Spleen (tissue), 11 donors: ENCODE data around the gene ECD. TPM values are rescaled to one million over a fixed set of nuclear protein-coding genes. Genes with fewer than 3 reads are reported as not detected.

Experiments used
- DNase-seq: peaks from one replicate; pipeline ENCODE4 v3.0.0-alpha.2; 2020
- H3K27ac ChIP-seq, 8 donors: fragments of 200-600 bp; sonication (generic) in 7 of 8; 1 replicate in 4 of 8; 2 replicates in 4 of 8; pipeline versions ENCODE4 v1.5.0 to v1.8.0; 2016 to 2021; ENCODE audit warnings: inconsistent platforms in 4 of 8, mild to moderate bottlenecking in 4 of 8, moderate library complexity in 1 of 8
- H3K27me3 ChIP-seq, 7 donors: fragments of 200-600 bp; sonication (generic) in 6 of 7; replicated peaks in 1 of 7; 1 replicate in 4 of 7; 2 replicates in 3 of 7; pipeline versions ENCODE4 v1.5.0 to v1.8.0; 2016 to 2021; ENCODE audit warnings: inconsistent platforms in 3 of 7, mild to moderate bottlenecking in 1 of 7
- H3K36me3 ChIP-seq, 6 donors: fragments of 200-600 bp; sonication (generic) in 5 of 6; 1 replicate in 4 of 6; 2 replicates in 2 of 6; pipeline versions ENCODE4 v1.5.0 to v1.8.0; 2016 to 2021; ENCODE audit warnings: inconsistent platforms in 2 of 6
- H3K4me1 ChIP-seq, 6 donors: fragments of 200-600 bp; sonication (generic) in 5 of 6; 1 replicate in 3 of 6; 2 replicates in 3 of 6; pipeline versions ENCODE4 v1.5.0 to v1.8.0; 2016 to 2021; ENCODE audit warnings: inconsistent platforms in 3 of 6
- H3K4me3 ChIP-seq, 8 donors: fragments of 200-600 bp; sonication (generic) in 7 of 8; 1 replicate in 4 of 8; 2 replicates in 4 of 8; pipeline versions ENCODE4 v1.5.0 to v1.8.0; 2016 to 2021; ENCODE audit warnings: inconsistent platforms in 4 of 8, mild to moderate bottlenecking in 4 of 8, moderate library complexity in 2 of 8
- H3K9me3 ChIP-seq, 8 donors: fragments of 200-600 bp; sonication (generic) in 7 of 8; 1 replicate in 4 of 8; 2 replicates in 4 of 8; pipeline versions ENCODE4 v1.5.0 to v1.8.0; 2016 to 2021; ENCODE audit warnings: inconsistent platforms in 4 of 8
- CTCF ChIP-seq, 11 experiments: fragments of 200-600 bp in 7 of 11; fragments of 450-650 bp in 4 of 11; sonication (generic) in 4 of 11; IDR thresholded peaks in 8 of 11; conservative IDR thresholded peaks in 3 of 11; 1 replicate in 7 of 11; 2 replicates in 4 of 11; pipeline versions ENCODE4 v1.4.0 to v1.8.0; 2016 to 2021; ENCODE audit warnings: antibody characterized with exemption in 11 of 11, inconsistent platforms in 4 of 11, mild to moderate bottlenecking in 1 of 11
- POLR2A ChIP-seq, 3 donors: fragments of 450-650 bp; IDR thresholded peaks; one replicate each; pipeline ENCODE4 v1.5.1; 2017; ENCODE audit warnings: antibody characterized with exemption in 3 of 3, mild to moderate bottlenecking in 1 of 3
- POLR2AphosphoS5 ChIP-seq, 3 donors: sonication (generic); formaldehyde crosslinking; IDR thresholded peaks; one replicate each; pipeline ENCODE4 v1.5.1; 2017; ENCODE audit warnings: antibody characterized with exemption in 3 of 3
- WGBS, 5 donors: extraction: QIAGEN DNeasy Blood & Tissue Kit in 3 of 5; methylation state at CpG; one replicate each; pipeline versions ENCODE4 v1.1.5 to v1.1.7; 2013 to 2018; 5-methylcytosine and 5-hydroxymethylcytosine counted together
- intact Hi-C: fragments of 100-400 bp; cut with DNase I; formaldehyde crosslinking; loops from one replicate; pipeline ENCODE4 v1.15.0; 2023; ENCODE audit warnings: low total_unique reads
- polyA plus RNA-seq, 3 donors: library from polyadenylated mRNA; stranded (reverse); fragments of 200-250 nt; gene quantifications; one replicate each; pipeline ENCODE4 v1.2.1, GENCODE V29; 2013
- total RNA-seq, 7 donors: library from RNA; depleted of rRNA in 3 of 7; stranded (reverse); fragments of >200 nt in 3 of 7; fragmentation: NEBNext Ultra II Directional in 4 of 7; extraction: Animal tissue kit (Norgen Biotek cat#: 25700) in 4 of 7; gene quantifications; one replicate each; pipeline versions ENCODE4 v1.1.0 to v1.2.1, GENCODE V29; 2016 to 2021
- donor health status: healthy with polysubstance abuse.
- donor health status: DM: no; HTN: no; CAD: no; lungs with moderate emphysema.
- donor health status: DM: no; HTN: no; CAD: no.
- donor health status: Bipolar disorder and iron deficiency.
- donor health status: healthy.
- donor health status: DM: no; HTN: no; CAD: no.
- donor health status: DM: yes; HTN: yes; CAD: no.

The ECD gene
- total and polyA plus RNA-seq, 10 donors = 7.3 to 37.8 (median 28.1) TPM

GRCh38 chr10:73210395-73211105 lies 42.7 kb upstream of the ECD start:
- Histone ChIP-seq H3K4me1 (no peaks in the 10 kb centered on the region), H3K36me3 (peaks cover 0 to 71% (median 16%) of the 10 kb centered on the region in 6 donors), H3K27me3 (no peaks in the 10 kb centered on the region), H3K9me3 (peaks cover 0 to 4% (median 0%) of the 10 kb centered on the region in 8 donors), H3K4me3 (no peak overlapping the region), H3K27ac (no peak overlapping the region)
- 94 to 96% (median 96%) methylated on average over 3 of the region's 3 CpGs for WGBS, 5 donors
- intact Hi-C loops = no loop called here
- TF ChIP-seq CTCF (IDR thresholded peaks at IDR 0.05 in 8 of 11, conservative IDR thresholded peaks at IDR 0.05 in 3 of 11) = no peak
- TF ChIP-seq POLR2AphosphoS5 (IDR thresholded peaks at IDR 0.05) = no peak
- no peak for TF ChIP-seq POLR2A (IDR thresholded peaks at IDR 0.05)
- DNase-seq = no peak

- no peaks in the 10 kb centered on the region for H3K4me1 ChIP-seq
- 62 to 89% (median 80%) methylated on average over 1 of the region's 1 CpG for WGBS, 5 donors
- no peak for DNase-seq
- no peak overlapping the region for H3K27ac ChIP-seq
- no peak for TF ChIP-seq POLR2A (IDR thresholded peaks at IDR 0.05)
- TF ChIP-seq POLR2AphosphoS5 (IDR thresholded peaks at IDR 0.05) = no peak
- H3K36me3 ChIP-seq = peaks cover 0 to 66% (median 16%) of the 10 kb centered on the region in 6 donors
- no peaks in the 10 kb centered on the region for H3K27me3 ChIP-seq
- intact Hi-C loops = no loop called here
- H3K9me3 ChIP-seq = peaks cover 0 to 4% (median 0%) of the 10 kb centered on the region in 8 donors
- no peak overlapping the region for H3K4me3 ChIP-seq
These were observed 41.9 kb upstream of the ECD start for GRCh38 chr10:73209705-73210104.

GRCh38 chr10:73207883-73208282 lies 40.1 kb upstream of the ECD start:
- intact Hi-C loops = no loop called here
- no peaks in the 10 kb centered on the region for H3K4me1 ChIP-seq

GRCh38 chr10:73206385-73206784 lies 38.6 kb upstream of the ECD start:
- TF ChIP-seq POLR2A (IDR thresholded peaks at IDR 0.05) (no peak), POLR2AphosphoS5 (IDR thresholded peaks at IDR 0.05) (no peak), CTCF (IDR thresholded peaks at IDR 0.05 in 8 of 11, conservative IDR thresholded peaks at IDR 0.05 in 3 of 11) (no peak)
- Histone ChIP-seq H3K27ac (no peak overlapping the region), H3K36me3 (peaks cover 0 to 52% (median 16%) of the 10 kb centered on the region in 6 donors), H3K4me1 (no peaks in the 10 kb centered on the region), H3K4me3 (no peak overlapping the region), H3K9me3 (peaks cover 0 to 4% (median 0%) of the 10 kb centered on the region in 8 donors), H3K27me3 (no peaks in the 10 kb centered on the region)
- 93 to 99% (median 97%) methylated on average over 5 of the region's 5 CpGs for WGBS, 5 donors
- intact Hi-C loops = no loop called here
- no peak for DNase-seq

More at GRCh38 chr10:73207883-73208282, 40.1 kb upstream of the ECD start:
- no peak for DNase-seq
- Histone ChIP-seq H3K36me3 (peaks cover 0 to 61% (median 16%) of the 10 kb centered on the region in 6 donors), H3K27me3 (no peaks in the 10 kb centered on the region), H3K4me3 (no peak overlapping the region), H3K9me3 (peaks cover 0 to 4% (median 0%) of the 10 kb centered on the region in 8 donors), H3K27ac (no peak overlapping the region)
- no peak for TF ChIP-seq POLR2AphosphoS5 (IDR thresholded peaks at IDR 0.05)
- TF ChIP-seq POLR2A (IDR thresholded peaks at IDR 0.05) = no peak
- TF ChIP-seq CTCF (IDR thresholded peaks at IDR 0.05 in 8 of 11, conservative IDR thresholded peaks at IDR 0.05 in 3 of 11) = no peak
- WGBS, 5 donors = 88 to 100% (median 93%) methylated on average over 2 of the region's 2 CpGs
